ENCODE results near the gene UBE2J1.
A peak's percentile ranks its signal among the peaks of the same experiment; 100 is the strongest.

Gene UBE2J1

DNA sequence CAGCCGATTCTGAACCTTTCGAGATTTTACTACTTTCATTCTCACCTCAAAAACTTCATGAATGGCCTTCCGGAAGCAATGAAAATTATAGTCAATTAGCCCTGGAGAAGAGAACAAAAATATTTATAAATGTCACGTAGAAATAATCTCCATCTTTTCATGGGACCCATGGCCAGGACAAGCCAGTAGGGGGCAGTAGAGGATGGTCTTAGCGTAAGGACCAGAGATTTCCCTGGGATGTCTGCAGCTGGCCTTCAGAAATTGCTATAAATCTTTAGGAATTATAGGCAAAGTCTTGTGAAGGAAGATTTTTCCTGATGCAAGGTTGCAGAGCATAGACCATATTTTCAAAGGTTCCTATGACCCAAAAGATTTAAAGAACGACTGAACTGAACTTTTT, 15.6 kb upstream of the UBE2J1 start:
- DNase-seq = peak in 34 of 58 donors; percentile 3 to 76 (median 28)

DNA sequence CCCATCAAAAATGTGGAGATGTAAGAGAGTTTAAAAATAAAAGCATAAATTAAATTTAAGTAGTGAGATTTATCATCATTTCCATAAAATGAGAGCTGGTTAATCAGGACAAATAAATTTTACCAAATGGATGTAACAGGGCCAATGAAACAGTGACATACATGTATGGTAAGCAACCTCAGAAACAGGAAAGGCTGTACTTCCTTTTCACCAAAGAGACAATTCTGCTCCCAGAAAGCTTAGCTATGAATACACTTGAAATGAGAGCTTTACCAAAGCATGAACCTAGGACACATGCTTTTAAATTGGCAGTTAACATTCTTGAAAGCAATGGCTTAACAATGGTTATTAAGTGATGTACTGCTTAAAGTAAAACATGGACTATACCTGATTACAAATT, 12.1 kb upstream of the UBE2J1 start:
- no peak for DNase-seq

DNA sequence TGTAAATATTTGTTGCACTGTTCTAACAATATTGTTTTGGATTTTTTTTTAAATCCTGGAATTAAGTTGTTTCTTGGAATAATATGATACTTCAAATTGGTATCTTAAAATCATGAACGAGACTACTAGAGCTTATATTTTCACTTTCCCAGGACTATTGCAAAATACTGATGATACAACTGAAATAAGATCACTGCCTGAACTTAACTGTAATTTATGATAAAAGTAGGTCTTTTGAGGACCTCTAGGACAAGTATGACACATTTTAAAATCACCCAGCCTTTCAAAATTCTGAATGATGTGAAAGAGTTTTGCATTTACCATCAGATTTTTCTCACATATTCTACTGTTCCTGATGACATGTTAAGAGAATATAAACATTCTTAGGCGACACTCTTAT, 8.6 kb upstream of the UBE2J1 start:
- DNase-seq = no peak

- DNase-seq = no peak
Observed at GRCh38 chr6:89360415-89360999, 8.0 kb upstream of the UBE2J1 start.

- no peak for DNase-seq
Observed at GRCh38 chr6:89359561-89359960, 7.0 kb upstream of the UBE2J1 start.

DNA sequence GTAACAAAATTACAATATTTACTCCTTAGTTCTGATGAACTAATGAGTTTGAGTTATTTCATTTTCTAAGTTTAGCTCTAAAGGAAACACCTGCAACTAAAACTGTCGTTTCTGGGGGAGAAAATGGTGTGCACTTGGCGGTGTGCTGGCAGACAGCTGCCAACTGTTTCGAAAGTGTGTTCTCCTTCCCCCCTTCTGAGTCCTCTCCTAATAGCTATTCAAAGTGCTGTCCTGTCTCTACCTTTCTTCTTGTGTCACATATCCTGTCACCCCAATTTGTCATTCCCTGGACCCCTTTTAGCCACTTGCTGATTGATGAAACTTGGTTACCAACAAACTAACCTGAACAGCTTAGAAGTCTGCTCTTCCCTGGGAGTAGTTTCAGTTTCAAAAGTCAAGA, 4.9 kb upstream of the UBE2J1 start:
- DNase-seq = no peak

- DNase-seq = no peak
Observed at GRCh38 chr6:89356642-89357170, 4.2 kb upstream of the UBE2J1 start.

DNA sequence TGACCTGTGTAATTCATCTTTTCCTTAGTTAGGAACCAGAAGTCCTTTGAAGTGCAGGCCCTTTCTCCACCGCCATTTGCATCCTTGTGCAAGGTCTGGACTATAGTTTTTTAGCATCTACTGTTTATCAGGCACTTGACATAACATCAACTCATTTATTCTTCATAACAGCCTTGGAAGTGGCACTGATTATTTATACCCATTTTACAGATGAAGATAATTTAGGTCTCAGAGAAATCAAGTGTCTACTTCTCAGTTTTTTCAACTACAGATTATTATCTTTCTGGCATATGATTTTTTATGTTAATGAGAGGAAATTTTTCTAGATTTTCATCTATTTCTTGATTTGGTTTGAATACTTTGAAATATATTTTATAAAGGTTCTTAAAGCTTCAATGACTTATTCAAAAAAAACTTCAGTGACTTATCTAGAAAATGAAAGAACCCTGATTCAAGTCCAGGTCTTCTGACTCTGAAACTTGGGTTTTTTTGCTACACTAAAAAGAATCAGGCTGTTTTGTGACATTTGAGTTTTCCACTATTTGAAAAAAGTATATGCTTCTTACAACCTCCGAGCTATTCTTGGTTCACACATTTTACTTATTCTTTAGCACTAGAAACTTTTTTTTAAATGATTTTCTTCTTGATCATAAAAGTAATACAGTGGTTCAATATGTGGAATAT, 3.1 kb upstream of the UBE2J1 start:
- DNase-seq = no peak

- DNase-seq = no peak
Observed at GRCh38 chr6:89353702-89354392, 1.3 kb upstream of the UBE2J1 start.

- no peak for DNase-seq
Observed at GRCh38 chr6:89353118-89353556, 615 bp upstream of the UBE2J1 start.

DNA sequence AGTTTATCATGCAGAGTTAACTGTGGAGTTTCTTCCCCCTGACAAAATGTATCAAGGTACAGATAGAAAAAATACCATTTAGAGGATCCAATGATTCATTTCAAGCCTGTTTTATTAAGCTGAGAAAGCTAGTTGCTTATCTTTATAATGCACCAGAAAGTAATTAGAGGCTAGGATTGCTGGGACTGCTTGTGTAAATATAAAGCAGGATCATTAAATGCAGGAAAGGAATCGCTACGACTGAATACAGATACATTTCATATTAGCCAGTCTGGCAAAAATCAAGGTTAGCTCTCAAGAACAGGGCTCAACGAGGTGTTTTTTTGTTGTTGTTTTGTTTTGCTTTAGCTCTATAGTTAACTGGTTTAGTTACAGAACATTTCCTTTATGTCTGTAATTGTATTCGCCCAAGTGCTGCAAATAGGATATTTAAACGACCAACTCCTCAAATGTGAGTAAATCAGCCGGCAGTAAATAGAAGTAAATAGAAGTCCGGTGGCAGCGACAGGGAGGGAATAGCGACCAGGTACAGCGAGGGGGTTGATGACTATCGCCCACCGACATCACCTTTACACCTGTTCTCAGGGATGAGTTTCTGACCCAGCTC, 748 bp downstream of the UBE2J1 start:
- DNase-seq = no peak

GRCh38 chr6:89350281-89350966, 2.1 kb downstream of the UBE2J1 start:
- DNase-seq = no peak

GRCh38 chr6:89348372-89348771, 4.2 kb downstream of the UBE2J1 start:
- no peak for DNase-seq

DNA sequence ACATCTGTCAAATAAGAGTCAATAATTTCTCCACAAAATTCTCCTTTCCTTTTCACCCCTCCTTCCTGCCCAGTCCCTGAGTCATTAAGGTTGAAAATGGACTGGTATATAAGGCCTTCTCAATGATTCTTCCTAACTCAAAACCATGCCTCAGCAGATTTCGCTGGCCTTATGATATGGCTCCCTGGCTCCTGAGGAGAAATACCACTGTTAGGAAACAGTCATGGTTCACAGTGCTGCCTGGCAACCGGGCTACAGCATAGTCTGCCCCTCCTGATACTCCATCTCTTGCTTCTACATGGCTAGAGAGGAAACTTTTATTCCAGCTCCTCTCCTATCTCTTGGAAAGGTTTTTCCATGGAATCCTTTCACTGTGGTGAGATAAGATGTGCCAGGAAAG, 4.7 kb downstream of the UBE2J1 start:
- no peak for DNase-seq

DNA sequence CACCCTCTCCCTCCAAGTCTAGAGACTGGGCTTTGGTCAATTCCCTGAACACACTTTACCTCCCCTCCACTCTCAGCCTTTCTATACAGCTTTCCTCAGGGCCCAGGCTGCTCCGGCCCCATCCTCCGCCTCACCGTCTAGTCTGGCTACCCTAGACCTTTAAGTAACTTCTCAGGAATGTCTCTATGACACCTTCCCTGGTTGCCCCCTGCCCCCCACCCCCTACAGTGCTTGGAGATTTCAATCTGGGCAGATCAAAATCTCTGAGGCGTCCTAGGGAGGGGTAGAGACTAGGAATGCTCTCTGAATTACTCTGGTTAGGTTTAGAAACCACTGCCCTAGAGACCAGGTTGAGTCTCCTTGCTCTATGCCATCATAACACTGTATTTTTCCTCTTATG, 6.1 kb downstream of the UBE2J1 start:
- no peak for DNase-seq

DNA sequence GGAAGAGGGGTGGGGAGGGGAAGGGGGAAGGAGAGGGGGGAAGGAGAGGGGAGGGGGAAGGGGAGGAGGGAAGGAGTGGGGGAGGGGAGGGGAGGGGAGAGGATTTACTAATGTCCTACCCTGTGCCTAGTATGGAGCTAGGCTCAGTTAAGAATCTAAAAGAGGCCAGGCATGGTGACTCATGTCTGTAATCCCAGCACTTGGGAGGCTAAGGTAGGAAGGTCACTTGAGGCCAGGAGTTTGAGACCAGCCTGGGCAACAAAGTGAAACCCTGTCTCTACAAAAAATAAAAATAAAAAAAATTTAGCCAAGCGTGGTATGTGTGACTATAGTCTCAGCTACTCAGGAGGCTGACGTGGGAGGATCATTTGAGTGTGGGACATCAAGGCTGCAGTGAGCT, 13.0 kb downstream of the UBE2J1 start:
- DNase-seq = no peak

DNA sequence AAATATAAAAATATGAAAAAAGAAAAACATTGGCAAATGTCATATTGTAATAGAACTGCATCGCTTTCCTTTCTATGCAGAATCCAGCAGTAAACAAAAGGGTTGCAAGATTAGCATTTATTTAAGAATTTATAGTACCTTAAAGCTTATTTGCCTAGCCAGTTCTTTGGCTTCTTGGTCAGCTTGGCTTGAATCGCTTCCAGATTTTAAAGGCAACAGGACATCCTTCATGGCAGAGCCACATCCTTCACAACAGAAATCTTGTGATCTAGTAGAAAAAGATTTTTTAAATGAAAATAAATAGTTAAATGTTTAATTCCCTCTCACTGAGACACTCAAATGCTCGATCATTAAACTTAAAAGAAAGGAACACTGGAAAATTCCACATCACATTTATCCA, 17.4 kb downstream of the UBE2J1 start:
- no peak for DNase-seq

DNA sequence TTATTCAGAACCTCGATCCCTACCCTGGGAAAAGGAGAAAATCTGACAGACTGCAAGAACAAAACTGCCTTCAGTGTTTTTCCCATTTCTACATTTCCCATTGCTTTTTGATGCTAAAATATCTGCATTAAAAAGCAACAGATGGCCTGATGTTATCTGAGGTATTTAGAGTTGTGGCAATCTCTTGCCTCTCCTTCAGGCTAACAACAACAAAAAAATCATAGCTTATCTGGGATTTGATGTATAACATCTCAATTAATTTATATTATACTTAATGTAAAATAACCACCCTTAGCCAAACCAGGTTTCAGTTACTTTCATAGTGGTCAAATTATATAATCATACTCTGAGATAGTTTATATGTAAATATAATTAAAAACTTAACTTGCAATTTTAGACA, 21.6 kb downstream of the UBE2J1 start:
- no peak for DNase-seq

DNA sequence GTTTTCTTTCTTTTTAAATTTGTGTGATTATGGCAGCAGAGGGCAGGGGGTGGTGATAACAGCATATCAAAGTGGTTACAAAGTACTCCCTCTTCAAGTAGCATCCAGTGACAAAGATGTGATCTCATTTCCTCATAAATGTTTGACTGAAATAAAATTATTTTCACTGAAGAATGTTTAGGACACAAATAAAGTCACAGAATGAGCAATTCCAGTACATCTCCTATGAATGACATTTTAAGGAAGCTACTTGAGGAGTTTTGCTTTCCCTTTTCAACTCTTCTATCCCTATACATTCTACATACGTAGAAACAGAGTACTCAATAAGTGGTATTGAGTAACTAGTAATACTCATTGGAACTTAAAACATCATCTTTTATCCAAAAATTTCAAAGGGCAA, 23.5 kb downstream of the UBE2J1 start:
- no peak for DNase-seq

DNA sequence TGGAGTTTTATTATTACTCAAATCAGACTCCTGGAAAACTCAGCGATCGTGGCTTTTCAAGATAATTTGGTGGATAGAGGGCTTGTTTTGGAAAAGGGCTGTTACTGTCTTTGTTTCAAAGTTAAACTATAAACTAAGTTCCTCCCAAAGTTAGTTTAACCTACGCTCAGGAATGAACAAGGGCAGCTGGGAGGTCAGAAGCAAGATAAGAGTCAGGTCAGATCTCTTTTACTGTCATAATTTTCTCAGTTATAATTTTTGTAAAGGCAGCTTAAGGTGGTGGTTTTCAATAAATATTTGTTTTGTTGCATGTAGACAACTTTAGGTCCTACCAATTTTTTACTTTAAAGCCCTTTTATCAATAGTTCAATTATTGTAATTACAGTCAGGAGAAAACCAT, 28.2 kb downstream of the UBE2J1 start:
- no peak for DNase-seq

GRCh38 chr6:89323511-89323971, 29.0 kb downstream of the UBE2J1 start:
- no peak for DNase-seq
